IMR-90 (cell line): ENCODE results near the gene CENPT. TPM values are rescaled to one million over a fixed set of nuclear protein-coding genes. Genes with fewer than 3 reads are reported as not detected.

Experiments used
- ATAC-seq: fragments of 200-7000 bp; cut with Tn5 transposase; 2 replicates; pipeline ENCODE4 v1.9.1; 2020; ENCODE audit warnings: low read depth, mild to moderate bottlenecking, moderate library complexity
- BruUV-seq: library from RNA; stranded (reverse); fragments of 400-500 nt; replicated peaks from 2 replicates; lab custom pipeline; 2021; lab: Mats Ljungman, UMichigan
- CTCF ChIA-PET: fragments of 300-600 bp; formaldehyde crosslinking; extraction: SDS; loops from one replicate; lab custom pipeline; 2021; ENCODE audit warnings: antibody characterized with exemption; lab: Yijun Ruan, JAX
- POLR2A ChIA-PET: fragments of 300-600 bp; sonication (Branson Sonifier 250); formaldehyde crosslinking; loops from one replicate; lab custom pipeline; 2022; ENCODE audit warnings: antibody characterized with exemption; ENCODE audit not compliant: unreplicated experiment; lab: Charles Lee
- DNase-seq: peaks from one replicate; pipeline ENCODE4 v3.0.0; 2013
- H2AFZ ChIP-seq: replicated peaks from 2 replicates; pipeline ENCODE3; 2013; ENCODE audit warnings: low read length, mild to moderate bottlenecking; ENCODE audit not compliant: poor library complexity
- H2AK5ac ChIP-seq: 2 replicates; pipeline ENCODE4 v1.6.1; 2013; ENCODE audit warnings: low read depth, low read length, inconsistent platforms
- H2AK9ac ChIP-seq: replicated peaks from 2 replicates; pipeline ENCODE3; 2013; ENCODE audit warnings: mild to moderate bottlenecking, low read depth, low read length, moderate library complexity; ENCODE audit not compliant: poor library complexity
- H2BK120ac ChIP-seq: 2 replicates; pipeline ENCODE4 v1.6.1; 2013; ENCODE audit warnings: low read depth, low read length, inconsistent platforms
- H2BK15ac ChIP-seq: 3 replicates; pipeline ENCODE4 v1.6.1; 2013; ENCODE audit warnings: low read depth, low read length, inconsistent platforms
- H2BK20ac ChIP-seq: 2 replicates; pipeline ENCODE4 v1.6.1; 2013; ENCODE audit warnings: low read depth, mild to moderate bottlenecking, inconsistent platforms, low read length, moderate library complexity
- H2BK5ac ChIP-seq: 2 replicates; pipeline ENCODE4 v1.6.1; 2013; ENCODE audit warnings: mild to moderate bottlenecking, low read depth, low read length, inconsistent platforms; ENCODE audit not compliant: poor library complexity, severe bottlenecking
- H3K14ac ChIP-seq: replicated peaks from 2 replicates; pipeline ENCODE4 v1.6.1; 2013; ENCODE audit warnings: low read depth, low read length, inconsistent platforms
- H3K18ac ChIP-seq: 2 replicates; pipeline ENCODE4 v1.6.1; 2013; ENCODE audit warnings: low read depth, low read length, control low read depth
- H3K23ac ChIP-seq: 2 replicates; pipeline ENCODE4 v1.6.1; 2013; ENCODE audit warnings: low read depth, low read length, inconsistent platforms
- H3K27ac ChIP-seq: 2 replicates; pipeline ENCODE4 v1.5.1; 2013; ENCODE audit warnings: mild to moderate bottlenecking, control low read depth, low read length; ENCODE audit not compliant: insufficient read depth
- H3K27me3 ChIP-seq: 2 replicates; pipeline ENCODE4 v1.6.1; 2013; ENCODE audit warnings: low read length; ENCODE audit not compliant: control insufficient read depth, insufficient read depth
- H3K36me3 ChIP-seq: 2 replicates; pipeline ENCODE4 v1.6.1; 2013; ENCODE audit warnings: low read length, mixed read lengths; ENCODE audit not compliant: control insufficient read depth, insufficient read depth
- H3K4ac ChIP-seq: 2 replicates; pipeline ENCODE4 v1.6.1; 2013; ENCODE audit warnings: low read depth, low read length, inconsistent platforms
- H3K4me1 ChIP-seq: 2 replicates; pipeline ENCODE4 v1.6.1; 2013; ENCODE audit warnings: low read length, mixed read lengths; ENCODE audit not compliant: control insufficient read depth, insufficient read depth
- H3K4me2 ChIP-seq: 2 replicates; pipeline ENCODE4 v1.6.1; 2013; ENCODE audit warnings: low read depth, mild to moderate bottlenecking, control low read depth, low read length, moderate library complexity
- H3K4me3 ChIP-seq: 2 replicates; pipeline ENCODE4 v1.5.1; 2013; ENCODE audit warnings: low read depth, mild to moderate bottlenecking, control low read depth, low read length, moderate library complexity; ENCODE audit not compliant: insufficient read depth
- H3K56ac ChIP-seq: 2 replicates; pipeline ENCODE4 v1.6.1; 2013; ENCODE audit warnings: low read length, inconsistent platforms; ENCODE audit not compliant: insufficient read depth; ENCODE audit errors: extremely low read depth
- H3K79me1 ChIP-seq, 2 experiments: 2 replicates each; pipeline ENCODE4 v1.6.1; 2013; ENCODE audit warnings: low read length in 2 of 2, inconsistent platforms in 1 of 2, low read depth in 1 of 2
- H3K9ac ChIP-seq: 2 replicates; pipeline ENCODE4 v1.6.1; 2013; ENCODE audit warnings: low read depth, low read length, control low read depth
- H3K9me1 ChIP-seq: 2 replicates; pipeline ENCODE4 v1.6.1; 2013; ENCODE audit warnings: low read length, inconsistent platforms; ENCODE audit not compliant: insufficient read depth
- H3K9me3 ChIP-seq: 2 replicates; pipeline ENCODE4 v1.6.1; 2013; ENCODE audit warnings: low read length; ENCODE audit not compliant: control insufficient read depth, insufficient read depth
- H4K20me1 ChIP-seq: 2 replicates; pipeline ENCODE4 v1.6.1; 2013; ENCODE audit warnings: low read length, inconsistent platforms; ENCODE audit not compliant: insufficient read depth
- H4K5ac ChIP-seq: 2 replicates; pipeline ENCODE4 v1.6.1; 2013; ENCODE audit warnings: mild to moderate bottlenecking, low read depth, low read length, control low read depth
- H4K8ac ChIP-seq, 2 experiments: 2 replicates each; pipeline ENCODE4 v1.6.1; 2013; ENCODE audit warnings: low read depth in 2 of 2, low read length in 2 of 2, control low read depth in 1 of 2, inconsistent platforms in 1 of 2
- H4K91ac ChIP-seq: 2 replicates; pipeline ENCODE4 v1.6.1; 2013; ENCODE audit warnings: low read depth, low read length, inconsistent platforms; ENCODE audit not compliant: insufficient read depth
- BHLHE40 ChIP-seq: fragments of 150-350 bp; IDR thresholded peaks from 2 replicates; pipeline ENCODE4 v1.6.1; 2016; ENCODE audit warnings: mild to moderate bottlenecking, low read depth, low read length
- CEBPB ChIP-seq: IDR thresholded peaks from 2 replicates; pipeline ENCODE4 v1.6.1; 2012; ENCODE audit warnings: low read depth, low read length, improper control_type of control experiment
- CHD1 ChIP-seq: IDR thresholded peaks from 2 replicates; pipeline ENCODE4 v1.6.1; 2012; ENCODE audit warnings: low read depth, low read length, improper control_type of control experiment
- FOS ChIP-seq: fragments of 150-350 bp; IDR thresholded peaks from 2 replicates; pipeline ENCODE4 v1.6.1; 2016; ENCODE audit warnings: low read depth, low read length
- MAFK ChIP-seq: IDR thresholded peaks from 2 replicates; pipeline ENCODE4 v1.6.1; 2012; ENCODE audit warnings: low read depth, low read length, improper control_type of control experiment
- MAZ ChIP-seq: IDR thresholded peaks from 2 replicates; pipeline ENCODE4 v1.6.1; 2012; ENCODE audit warnings: low read depth, mild to moderate bottlenecking, low read length, improper control_type of control experiment, moderate library complexity, borderline replicate concordance
- MXI1 ChIP-seq: IDR thresholded peaks from 2 replicates; pipeline ENCODE4 v1.6.1; 2012; ENCODE audit warnings: low read depth, mild to moderate bottlenecking, low read length, moderate library complexity, borderline replicate concordance
- NFE2L2 ChIP-seq: fragments of 150-350 bp; IDR thresholded peaks from 2 replicates; pipeline ENCODE4 v1.6.1; 2016; ENCODE audit warnings: low read depth, mild to moderate bottlenecking, low read length
- POLR2A ChIP-seq: IDR thresholded peaks from 2 replicates; pipeline ENCODE4 v1.6.1; 2012; ENCODE audit warnings: mild to moderate bottlenecking, low read depth, low read length
- RAD21 ChIP-seq: IDR thresholded peaks from 2 replicates; pipeline ENCODE4 v1.6.1; 2012; ENCODE audit warnings: low read length, improper control_type of control experiment
- RCOR1 ChIP-seq: IDR thresholded peaks from 2 replicates; pipeline ENCODE4 v1.6.1; 2012; ENCODE audit warnings: mild to moderate bottlenecking, low read length, improper control_type of control experiment; ENCODE audit not compliant: insufficient replicate concordance
- RFX5 ChIP-seq: IDR thresholded peaks from 2 replicates; pipeline ENCODE4 v1.8.0; 2012; ENCODE audit warnings: low read depth, mild to moderate bottlenecking, low read length, moderate library complexity
- WGBS, 2 experiments: methylation state at CpG; one replicate each; pipeline versions ENCODE4 v1.1.5 to v1.1.7; 2013; ENCODE audit warnings: missing lambda C conversion rate in 2 of 2; ENCODE audit not compliant: insufficient read length in 1 of 2; ENCODE audit errors: extremely low coverage in 2 of 2; 5-methylcytosine and 5-hydroxymethylcytosine counted together
- dilution Hi-C: fragments of 300-500 bp; cut with HindIII; formaldehyde crosslinking; loops from one replicate; pipeline ENCODE4 v1.14.3; 2018; ENCODE audit warnings: low sequenced_read_pairs; ENCODE audit not compliant: unreplicated experiment
- in situ Hi-C: fragments of 300-500 bp; cut with MboI; formaldehyde crosslinking; loops from 3 replicates; pipeline ENCODE4 v1.14.3; 2019; ENCODE audit warnings: low sequenced_read_pairs, inconsistent platforms, mixed read lengths
- intact Hi-C: fragments of 100-400 bp; cut with micrococcal nuclease; formaldehyde crosslinking; loops from 2 replicates; pipeline ENCODE4 v1.10.0; 2022
- polyA plus RNA-seq, 3 experiments: library from polyadenylated mRNA; depleted of rRNA; stranded (reverse); fragments of >200 nt; gene quantifications; 2 replicates each; pipeline ENCODE4 v1.2.3, GENCODE V29; 2012; ENCODE audit warnings: low replicate concordance in 1 of 3
- total RNA-seq: library from RNA; depleted of rRNA; stranded (reverse); fragments of >200 nt; gene quantifications from 2 replicates; pipeline ENCODE4 v1.2.3, GENCODE V29; 2012
- TF ChIP-seq, protein P1 (sequence below): fragments of 150-350 bp; IDR thresholded peaks from 2 replicates; pipeline ENCODE4 v1.6.1; 2017; ENCODE audit warnings: mild to moderate bottlenecking, antibody characterized with exemption, low read length, low read depth
- TF ChIP-seq, protein P2 (sequence below): fragments of 150-350 bp; IDR thresholded peaks from 2 replicates; pipeline ENCODE4 v1.6.1; 2016; ENCODE audit warnings: low read depth, mild to moderate bottlenecking, low read length, moderate library complexity, borderline replicate concordance
- TF ChIP-seq, protein P3 (sequence below): conservative IDR thresholded peaks from 2 replicates; pipeline ENCODE4 v1.5.1; 2012; ENCODE audit warnings: mild to moderate bottlenecking, low read depth, low read length, improper control_type of control experiment

Gene CENPT
- total and polyA plus RNA-seq, 2 of the 4 experiments (the other 2 are of a cell fraction) = 33.3 to 83.1 TPM

DNA sequence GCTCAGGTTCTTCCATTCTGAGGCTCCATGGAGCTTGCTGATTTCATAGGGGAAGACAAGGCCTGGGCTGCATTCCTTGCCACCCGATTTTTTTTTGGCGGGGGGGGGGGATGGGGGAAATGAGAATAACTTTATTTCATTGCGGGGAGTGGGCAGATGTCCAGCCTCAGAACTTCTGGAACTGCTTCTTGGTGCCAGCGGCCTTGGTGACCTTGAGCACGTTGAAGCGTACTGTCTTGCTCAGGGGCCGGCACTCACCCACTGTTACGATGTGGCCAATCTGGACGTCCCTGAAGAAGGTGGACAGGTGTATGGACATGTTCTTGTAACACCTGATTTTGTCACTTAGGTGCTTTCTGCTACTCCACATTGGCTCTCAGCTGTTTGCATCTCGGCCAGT is 8.3 kb upstream of the CENPT start:
- no peak overlapping the region for H2AK5ac ChIP-seq
- peaks cover 95% of the 10 kb centered on the region for H4K20me1 ChIP-seq
- no peak overlapping the region for H3K18ac ChIP-seq
- H2AFZ ChIP-seq = no peak overlapping the region
- H3K4me3 ChIP-seq = no peak overlapping the region
- no peak overlapping the region for H2BK120ac ChIP-seq
- H3K56ac ChIP-seq = no peak overlapping the region
- H4K5ac ChIP-seq = no peak overlapping the region
- POLR2A ChIA-PET = no interaction called here
- H3K4me1 ChIP-seq = peaks cover 13% of the 10 kb centered on the region
- no peak overlapping the region for H3K4ac ChIP-seq
- peaks cover 11% of the 10 kb centered on the region for H3K36me3 ChIP-seq
- DNase-seq (no peak), ATAC-seq (no peak)
- H3K79me1 ChIP-seq = peaks cover 16 to 76% of the 10 kb centered on the region in 2 experiments
- intact Hi-C loops (no loop called here), dilution Hi-C loops (no loop called here), in situ Hi-C loops (no loop called here)
- H2BK20ac ChIP-seq = no peak overlapping the region
- H4K8ac ChIP-seq = no peak overlapping the region
- WGBS, 2 experiments = 92% methylated on average over 2 of the region's 10 CpGs; no CpG with 5 or more reads in 1 of the 2 experiments
- H4K91ac ChIP-seq = no peak overlapping the region
- H2BK5ac ChIP-seq = no peak overlapping the region
- CTCF ChIA-PET = interaction anchor here (0.5 to 0.6 kb wide), 2 partner anchors 37 to 63 kb away, joined by 3 to 4 read pairs; no protein-coding TSS in a partner anchor
- no peaks in the 10 kb centered on the region for H3K27me3 ChIP-seq
- H2AK9ac ChIP-seq = no peak overlapping the region
- H3K9me3 ChIP-seq = no peaks in the 10 kb centered on the region
- no peak overlapping the region for H3K27ac ChIP-seq
- H3K4me2 ChIP-seq = no peak overlapping the region
- H2BK15ac ChIP-seq = no peak overlapping the region
- TF ChIP-seq POLR2A = no peak
- no peak for TF ChIP-seq FOS
- TF ChIP-seq CEBPB = no peak
- TF ChIP-seq, protein P1, sequence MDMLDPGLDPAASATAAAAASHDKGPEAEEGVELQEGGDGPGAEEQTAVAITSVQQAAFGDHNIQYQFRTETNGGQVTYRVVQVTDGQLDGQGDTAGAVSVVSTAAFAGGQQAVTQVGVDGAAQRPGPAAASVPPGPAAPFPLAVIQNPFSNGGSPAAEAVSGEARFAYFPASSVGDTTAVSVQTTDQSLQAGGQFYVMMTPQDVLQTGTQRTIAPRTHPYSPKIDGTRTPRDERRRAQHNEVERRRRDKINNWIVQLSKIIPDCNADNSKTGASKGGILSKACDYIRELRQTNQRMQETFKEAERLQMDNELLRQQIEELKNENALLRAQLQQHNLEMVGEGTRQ = no peak
- no peak for TF ChIP-seq BHLHE40
- no peak for TF ChIP-seq RCOR1
- TF ChIP-seq MXI1 = no peak
- TF ChIP-seq RFX5 = no peak
- no peak for TF ChIP-seq MAZ
- TF ChIP-seq, protein P2, sequence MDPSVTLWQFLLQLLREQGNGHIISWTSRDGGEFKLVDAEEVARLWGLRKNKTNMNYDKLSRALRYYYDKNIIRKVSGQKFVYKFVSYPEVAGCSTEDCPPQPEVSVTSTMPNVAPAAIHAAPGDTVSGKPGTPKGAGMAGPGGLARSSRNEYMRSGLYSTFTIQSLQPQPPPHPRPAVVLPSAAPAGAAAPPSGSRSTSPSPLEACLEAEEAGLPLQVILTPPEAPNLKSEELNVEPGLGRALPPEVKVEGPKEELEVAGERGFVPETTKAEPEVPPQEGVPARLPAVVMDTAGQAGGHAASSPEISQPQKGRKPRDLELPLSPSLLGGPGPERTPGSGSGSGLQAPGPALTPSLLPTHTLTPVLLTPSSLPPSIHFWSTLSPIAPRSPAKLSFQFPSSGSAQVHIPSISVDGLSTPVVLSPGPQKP = no peak
- no peak for TF ChIP-seq NFE2L2
- TF ChIP-seq, protein P3, sequence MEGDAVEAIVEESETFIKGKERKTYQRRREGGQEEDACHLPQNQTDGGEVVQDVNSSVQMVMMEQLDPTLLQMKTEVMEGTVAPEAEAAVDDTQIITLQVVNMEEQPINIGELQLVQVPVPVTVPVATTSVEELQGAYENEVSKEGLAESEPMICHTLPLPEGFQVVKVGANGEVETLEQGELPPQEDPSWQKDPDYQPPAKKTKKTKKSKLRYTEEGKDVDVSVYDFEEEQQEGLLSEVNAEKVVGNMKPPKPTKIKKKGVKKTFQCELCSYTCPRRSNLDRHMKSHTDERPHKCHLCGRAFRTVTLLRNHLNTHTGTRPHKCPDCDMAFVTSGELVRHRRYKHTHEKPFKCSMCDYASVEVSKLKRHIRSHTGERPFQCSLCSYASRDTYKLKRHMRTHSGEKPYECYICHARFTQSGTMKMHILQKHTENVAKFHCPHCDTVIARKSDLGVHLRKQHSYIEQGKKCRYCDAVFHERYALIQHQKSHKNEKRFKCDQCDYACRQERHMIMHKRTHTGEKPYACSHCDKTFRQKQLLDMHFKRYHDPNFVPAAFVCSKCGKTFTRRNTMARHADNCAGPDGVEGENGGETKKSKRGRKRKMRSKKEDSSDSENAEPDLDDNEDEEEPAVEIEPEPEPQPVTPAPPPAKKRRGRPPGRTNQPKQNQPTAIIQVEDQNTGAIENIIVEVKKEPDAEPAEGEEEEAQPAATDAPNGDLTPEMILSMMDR = no peak
- no peak for TF ChIP-seq MAFK
- no peak for TF ChIP-seq CHD1
- TF ChIP-seq RAD21 = no peak
- H3K9ac ChIP-seq = no peak overlapping the region
- H3K14ac ChIP-seq = no peak overlapping the region
- peaks cover 45% of the 10 kb centered on the region for H3K9me1 ChIP-seq
- BruUV-seq = no TSS peak
- H3K23ac ChIP-seq = no peak overlapping the region
